HepG2 (cell line): ENCODE data around the gene ELAVL3. TPM values are rescaled to one million over a fixed set of nuclear protein-coding genes. Genes with fewer than 3 reads are reported as not detected.

ENCODE experiments used
- ATAC-seq: fragments of 200-7000 bp; cut with Tn5 transposase; 3 replicates; pipeline ENCODE4 v1.9.1; 2020; ENCODE audit warnings: mild to moderate bottlenecking, moderate library complexity
- BruUV-seq: library from RNA; stranded (reverse); fragments of 400-500 nt; replicated peaks from 2 replicates; lab custom pipeline; 2021; lab: Mats Ljungman, UMichigan
- CTCF ChIA-PET: fragments of 300-600 bp; formaldehyde crosslinking; extraction: SDS; loops from one replicate; lab custom pipeline; 2021; ENCODE audit warnings: low total read pairs, inconsistent platforms, low intra/inter-chr PET ratio; lab: Yijun Ruan, JAX
- POLR2A ChIA-PET: fragments of 350-600 bp; sonication (Branson Sonifier 250); formaldehyde crosslinking; loops from one replicate; lab custom pipeline; 2020; ENCODE audit warnings: antibody characterized with exemption, inconsistent platforms; lab: Yijun Ruan, JAX
- DNase-seq: peaks from one replicate; pipeline ENCODE4 v3.0.0-alpha.2; 2015; ENCODE audit warnings: low spot score
- FAIRE-seq: peaks from 3 replicates; lab custom pipeline; 2011; peaks lifted over from hg19 to GRCh38; lab: Jason Lieb, UNC
- H2AFZ ChIP-seq: one replicate; pipeline ENCODE4 v1.6.1; 2011; ENCODE audit warnings: low read length, inconsistent platforms
- H3K27ac ChIP-seq: fragments of 300-600 bp; 3 replicates; pipeline ENCODE4 v1.8.0; 2011; ENCODE audit warnings: mixed run types, mild to moderate bottlenecking, mixed read lengths, low read length, inconsistent platforms; ENCODE audit not compliant: insufficient read depth; ENCODE audit errors: extremely low read length
- H3K27me3 ChIP-seq, 2 experiments: fragments of 200-600 bp in 1 of 2; 2 replicates in 1 of 2; 3 replicates in 1 of 2; pipeline versions ENCODE4 v1.6.0 to v1.8.0; 2011; ENCODE audit warnings: low read length in 2 of 2, mild to moderate bottlenecking in 2 of 2, moderate library complexity in 2 of 2, inconsistent platforms in 1 of 2; ENCODE audit not compliant: insufficient read depth in 2 of 2, control insufficient read depth in 1 of 2
- H3K36me3 ChIP-seq, 2 experiments: fragments of 200-600 bp in 1 of 2; replicated peaks in 1 of 2; 2 replicates in 1 of 2; 3 replicates in 1 of 2; pipeline versions ENCODE4 v1.5.1 to v1.8.0; 2011; ENCODE audit warnings: low read length in 2 of 2, inconsistent platforms in 1 of 2; ENCODE audit not compliant: insufficient read depth in 2 of 2, control insufficient read depth in 1 of 2
- H3K4me1 ChIP-seq: 2 replicates; pipeline ENCODE4 v1.5.1; 2012; ENCODE audit warnings: low read length, inconsistent platforms; ENCODE audit not compliant: insufficient read depth
- H3K4me2 ChIP-seq: 2 replicates; pipeline ENCODE4 v1.6.0; 2011; ENCODE audit warnings: low read depth, low read length, inconsistent platforms
- H3K4me3 ChIP-seq, 3 experiments: fragments of 200-600 bp in 1 of 3; sonication (generic), shearing (Covaris generic) in 1 of 3; replicated peaks in 1 of 3; 2 replicates each; pipeline ENCODE4 v1.5.1; 2011 to 2016; ENCODE audit warnings: low read length in 3 of 3, inconsistent platforms in 2 of 3, low read depth in 2 of 3, mild to moderate bottlenecking in 2 of 3, control low read depth in 1 of 3, mixed read lengths in 1 of 3; ENCODE audit not compliant: insufficient read depth in 1 of 3
- H3K79me2 ChIP-seq: one replicate; pipeline ENCODE4 v1.6.1; 2011; ENCODE audit warnings: low read length, inconsistent platforms; ENCODE audit not compliant: insufficient read depth
- H3K9ac ChIP-seq: 2 replicates; pipeline ENCODE4 v1.6.0; 2011; ENCODE audit warnings: mild to moderate bottlenecking, low read depth, low read length, inconsistent platforms; ENCODE audit not compliant: insufficient read depth
- H3K9me3 ChIP-seq: 2 replicates; pipeline ENCODE4 v1.5.1; 2012; ENCODE audit warnings: mild to moderate bottlenecking, low read length
- H4K20me1 ChIP-seq: 2 replicates; pipeline ENCODE4 v1.6.0; 2011; ENCODE audit warnings: inconsistent platforms, mild to moderate bottlenecking, low read length, moderate library complexity; ENCODE audit not compliant: insufficient read depth
- DDIT3 ChIP-seq: sonication (generic); formaldehyde crosslinking; IDR thresholded peaks from 2 replicates; pipeline ENCODE4 v1.4.0; 2020; ENCODE audit warnings: mild to moderate bottlenecking, missing genetic modification reagents
- REL ChIP-seq: sonication (generic); formaldehyde crosslinking; conservative IDR thresholded peaks from 2 replicates; pipeline ENCODE4 v1.8.0; 2022; ENCODE audit warnings: mild to moderate bottlenecking, missing genetic modification reagents, moderate library complexity
- SKI ChIP-seq: fragments of 450-650 bp; IDR thresholded peaks from one replicate; pipeline ENCODE4 v1.6.1; 2018; ENCODE audit warnings: mild to moderate bottlenecking; ENCODE audit not compliant: partially characterized antibody
- TERF1 ChIP-seq: sonication (generic); formaldehyde crosslinking; IDR thresholded peaks from 2 replicates; pipeline ENCODE4 v1.8.0; 2022; ENCODE audit warnings: mild to moderate bottlenecking, missing genetic modification reagents, moderate library complexity
- TSC22D2 ChIP-seq: sonication (generic); formaldehyde crosslinking; IDR thresholded peaks from 2 replicates; pipeline ENCODE4 v1.5.1; 2020; ENCODE audit warnings: missing genetic modification reagents, mild to moderate bottlenecking, borderline replicate concordance
- ZFP62 ChIP-seq: sonication (generic); formaldehyde crosslinking; IDR thresholded peaks from 2 replicates; pipeline ENCODE4 v1.4.0; 2020; ENCODE audit warnings: missing genetic modification reagents
- ZNF121 ChIP-seq: sonication (generic); formaldehyde crosslinking; IDR thresholded peaks from 2 replicates; pipeline ENCODE4 v1.5.0; 2020; ENCODE audit warnings: mild to moderate bottlenecking, missing genetic modification reagents
- ZNF234 ChIP-seq: sonication (generic); formaldehyde crosslinking; conservative IDR thresholded peaks from 2 replicates; pipeline ENCODE4 v1.5.1; 2020; ENCODE audit warnings: mild to moderate bottlenecking, missing genetic modification reagents
- ZNF280D ChIP-seq: sonication (generic); formaldehyde crosslinking; IDR thresholded peaks from 2 replicates; pipeline ENCODE4 v1.5.1; 2020; ENCODE audit warnings: mild to moderate bottlenecking, missing genetic modification reagents
- ZNF333 ChIP-seq: sonication (generic); formaldehyde crosslinking; IDR thresholded peaks from 2 replicates; pipeline ENCODE4 v1.4.0; 2020; ENCODE audit warnings: mild to moderate bottlenecking, missing genetic modification reagents, borderline replicate concordance
- ZNF503 ChIP-seq: sonication (generic); formaldehyde crosslinking; IDR thresholded peaks from 2 replicates; pipeline ENCODE4 v1.4.0; 2020; ENCODE audit warnings: missing genetic modification reagents
- ZNF629 ChIP-seq: sonication (generic); formaldehyde crosslinking; conservative IDR thresholded peaks from 2 replicates; pipeline ENCODE4 v1.5.0; 2020; ENCODE audit warnings: missing genetic modification reagents
- WGBS: methylation state at CpG from one replicate; pipeline ENCODE4 v1.1.6; 2017; ENCODE audit warnings: low lambda C conversion rate; 5-methylcytosine and 5-hydroxymethylcytosine counted together
- in situ Hi-C: cut with HindIII; loops from 2 replicates; pipeline ENCODE4 v1.10.0; 2017; ENCODE audit warnings: low pct_unique_long_range_greater_than_20kb; ENCODE audit not compliant: extremely low pct_ligation_motif_present
- intact Hi-C: fragments of 100-400 bp; cut with micrococcal nuclease; formaldehyde crosslinking; loops from one replicate; pipeline ENCODE4 v1.10.0; 2022; ENCODE audit not compliant: unreplicated experiment
- polyA plus RNA-seq, 8 experiments: library from polyadenylated mRNA; depleted of rRNA in 3 of 8; stranded (reverse) in 7 of 8; unstranded in 1 of 8; fragments of >200 nt; fragmentation: Illumina TruSeq in 4 of 8; extraction: Trizol in 4 of 8; gene quantifications; 2 replicates each; pipeline versions ENCODE4 v1.2.1 to v1.2.3, GENCODE V29; 2011 to 2016; ENCODE audit warnings: low read depth in 4 of 8, missing spikeins in 1 of 8, mixed read lengths in 1 of 8; ENCODE audit not compliant: insufficient read depth in 1 of 8
- total RNA-seq, 5 experiments: library from RNA; depleted of rRNA; stranded (reverse); fragments of >200 nt; fragmentation: Illumina TruSeq; extraction: Trizol; gene quantifications; 2 replicates each; pipeline ENCODE4 v1.2.3, GENCODE V29; 2016; ENCODE audit warnings: low read depth in 1 of 5

ELAVL3 gene
- total and polyA plus RNA-seq, 2 of the 13 experiments (the other 11 are each of a cell fraction or from before 2014, with no cell fraction given): 0.03 TPM; not detected in 1

- Histone ChIP-seq H3K4me1 (peaks cover under 1% of the 10 kb centered on the region), H3K9me3 (no peaks in the 10 kb centered on the region), H3K36me3 (peaks cover 7 to 12% of the 10 kb centered on the region in 2 experiments; a peak in 3 of 5 replicates), H3K9ac (no peak overlapping the region), H3K4me3 (no peak overlapping the region), H3K79me2 (peaks cover under 1% of the 10 kb centered on the region), H3K27me3 (no peaks in the 10 kb centered on the region; a peak in 1 of 5 replicates), H3K27ac (no peak overlapping the region), H2AFZ (no peak overlapping the region), H4K20me1 (no peaks in the 10 kb centered on the region), H3K4me2 (no peak overlapping the region)
- ChIA-PET POLR2A (no interaction called here), CTCF (no interaction called here)
- in situ Hi-C loops (no loop called here), intact Hi-C loops (loop anchor here (5.0 kb wide), 1 partner anchor 88 kb away; no protein-coding TSS in a partner anchor)
- WGBS: 95% methylated on average over 6 of the region's 6 CpGs
- ATAC-seq (no peak), FAIRE-seq (no peak), DNase-seq (no peak)
- BruUV-seq: no TSS peak
- TF ChIP-seq TERF1 (CRISPR knock-in tag) (no peak), TSC22D2 (CRISPR knock-in tag) (no peak), ZNF234 (CRISPR knock-in tag) (no peak), ZNF333 (no peak), ZNF280D (CRISPR knock-in tag) (no peak), DDIT3 (CRISPR knock-in tag) (no peak), ZNF503 (CRISPR knock-in tag) (no peak), ZNF629 (no peak), SKI (no peak), REL (CRISPR knock-in tag) (no peak), ZFP62 (CRISPR knock-in tag) (no peak), ZNF121 (CRISPR knock-in tag) (no peak)
These were observed 18.4 kb upstream of the ELAVL3 start for GRCh38 chr19:11499220-11499726.
